ENCODE data around the gene MED26.

Gene MED26

GRCh38 chr19:16608290-16608739 lies 19.7 kb downstream of the MED26 start (continued):
- TF ChIP-seq ZNF24 (tag by site-specific recombination; IDR thresholded peaks at IDR 0.05) (0 out of 2 replicates have a peak, but pooled peaks have one; percentile 47), ZNF211 (tag by site-specific recombination; IDR thresholded peaks at IDR 0.05; ENCODE audit: low read depth) (no peak), KLF7 (tag by site-specific recombination; IDR thresholded peaks at IDR 0.05; ENCODE audit: borderline replicate concordance) (no peak), GLI4 (tag by site-specific recombination; IDR thresholded peaks at IDR 0.05) (no peak), ZNF521 (tag by site-specific recombination; IDR thresholded peaks at IDR 0.05) (no peak), SP2 (tag by site-specific recombination; IDR thresholded peaks at IDR 0.05) (no peak), ZNF624 (tag by site-specific recombination; IDR thresholded peaks at IDR 0.05) (no peak), ZBTB8A (tag by site-specific recombination; IDR thresholded peaks at IDR 0.05) (peak; percentile 29; the same call in 1 of the 2 replicates), ZBTB17 (tag by site-specific recombination; IDR thresholded peaks at IDR 0.05) (peak; percentile 72), ZFP69B (tag by site-specific recombination; IDR thresholded peaks at IDR 0.05) (peak; percentile 62; the same call in 1 of the 2 replicates), ZNF354C (tag by site-specific recombination; IDR thresholded peaks at IDR 0.05; ENCODE audit: borderline replicate concordance, low read depth) (no peak), ZBTB21 (tag by site-specific recombination; IDR thresholded peaks at IDR 0.05) (peak; percentile 24; the same call in 1 of the 2 replicates), ZNF548 (tag by site-specific recombination; IDR thresholded peaks at IDR 0.05) (no peak), ZNF121 (tag by site-specific recombination; IDR thresholded peaks at IDR 0.05) (no peak), SCRT2 (tag by site-specific recombination; IDR thresholded peaks at IDR 0.05) (no peak), ZNF26 (tag by site-specific recombination; IDR thresholded peaks at IDR 0.05) (no peak), ZNF157 (tag by site-specific recombination; IDR thresholded peaks at IDR 0.05) (no peak), ZNF302 (tag by site-specific recombination; IDR thresholded peaks at IDR 0.05; ENCODE audit: low read depth) (no peak), ZSCAN5A (tag by site-specific recombination; IDR thresholded peaks at IDR 0.05) (no peak), ZNF488 (tag by site-specific recombination; IDR thresholded peaks at IDR 0.05) (no peak), ZNF274 (IDR thresholded peaks at IDR 0.05; ENCODE audit: low read length) (no peak), ZNF274 (tag by site-specific recombination; IDR thresholded peaks at IDR 0.05; ENCODE audit: borderline replicate concordance) (no peak), ZNF501 (tag by site-specific recombination; IDR thresholded peaks at IDR 0.05) (no peak), ZNF223 (tag by site-specific recombination; IDR thresholded peaks at IDR 0.05) (no peak), ZNF645 (tag by site-specific recombination; IDR thresholded peaks at IDR 0.05) (no peak), ZNF843 (tag by site-specific recombination; IDR thresholded peaks at IDR 0.05) (peak; percentile 89), ZNF426 (tag by site-specific recombination; IDR thresholded peaks at IDR 0.05) (no peak), TCF7L2 (IDR thresholded peaks at IDR 0.05; ENCODE audit: borderline replicate concordance, low read depth, low read length) (no peak), ZNF18 (tag by site-specific recombination; IDR thresholded peaks at IDR 0.05) (peak; percentile 91), ZFP37 (tag by site-specific recombination; IDR thresholded peaks at IDR 0.05) (no peak), ZNF621 (tag by site-specific recombination; IDR thresholded peaks at IDR 0.05) (no peak), ZNF580 (tag by site-specific recombination; IDR thresholded peaks at IDR 0.05) (peak; percentile 75), YY1 (tag by site-specific recombination; IDR thresholded peaks at IDR 0.05) (no peak), TRIM28 (IDR thresholded peaks at IDR 0.05; ENCODE audit: borderline replicate concordance, low read length) (no peak), ZSCAN23 (tag by site-specific recombination; IDR thresholded peaks at IDR 0.05) (no peak)

All from HEK293 (cell line).